HS-5 (cell line): ENCODE data around the gene CCDC181.

Source experiments
- DNase-seq: peaks from one replicate; pipeline ENCODE4 v3.0.0-alpha.2; 2012; ENCODE audit warnings: low read depth

CCDC181 gene

GRCh38 chr1:169395955-169396354, 31.3 kb downstream of the CCDC181 start:
- DNase-seq: no peak

DNA sequence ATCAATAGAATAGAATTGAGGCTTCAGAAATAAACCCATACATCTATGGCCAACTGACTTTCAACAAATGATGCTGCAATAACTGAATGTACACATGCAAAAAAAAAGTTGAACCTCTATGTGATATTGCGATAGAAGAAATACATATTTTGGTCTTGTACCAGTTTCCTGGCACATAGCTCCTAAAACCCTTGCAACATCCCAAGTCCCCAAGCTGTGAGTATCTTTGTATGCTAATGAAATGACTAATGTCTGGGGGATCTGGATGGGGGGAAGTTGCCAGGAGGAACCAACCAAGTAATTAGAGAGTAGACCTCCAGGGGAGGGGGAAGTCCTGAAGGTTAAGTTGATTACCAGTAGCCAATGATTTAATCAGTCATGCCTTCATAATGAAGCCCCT, 34.9 kb downstream of the CCDC181 start:
- DNase-seq: no peak

GRCh38 chr1:169390303-169390702, 37.0 kb downstream of the CCDC181 start:
- no peak for DNase-seq

DNA sequence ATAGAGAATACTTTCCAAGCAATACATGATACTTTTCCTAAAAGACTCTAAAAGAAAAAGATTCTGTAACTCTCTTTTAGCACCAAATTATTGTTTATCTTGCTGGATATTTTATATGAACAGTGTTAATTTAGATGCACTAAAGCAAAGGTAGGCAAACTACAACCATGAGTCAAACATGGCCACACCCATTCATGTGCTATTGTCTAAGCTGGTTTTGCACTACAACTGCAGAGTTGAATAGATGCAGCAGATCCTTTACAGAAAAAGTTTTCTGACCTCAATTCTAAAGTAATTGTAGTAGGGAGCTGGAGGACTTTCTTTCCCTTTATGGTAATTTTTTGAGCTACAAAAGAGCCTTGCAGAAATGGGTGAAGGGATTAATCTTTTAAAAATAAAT, 39.9 kb downstream of the CCDC181 start:
- DNase-seq: no peak

DNA sequence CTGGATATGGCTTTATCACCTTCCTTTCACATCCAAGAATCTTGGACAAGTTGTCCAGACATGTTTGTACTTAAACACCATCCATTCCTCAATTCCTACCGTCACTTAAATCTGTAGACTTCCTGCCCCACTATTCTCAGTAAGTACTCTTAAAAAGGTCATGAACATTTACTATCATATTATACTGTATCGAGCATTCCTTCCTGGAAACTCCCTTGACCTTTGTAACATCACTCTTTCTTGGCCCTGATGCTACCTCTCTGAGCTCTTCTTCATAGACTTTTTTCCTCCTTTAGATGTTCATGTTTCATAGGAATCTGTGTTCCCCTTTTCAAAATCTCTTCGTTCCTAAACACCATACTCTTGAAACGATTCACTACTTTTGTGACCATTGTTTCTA, 43.8 kb downstream of the CCDC181 start:
- no peak for DNase-seq

- no peak for DNase-seq
These were observed 46.1 kb downstream of the CCDC181 start for GRCh38 chr1:169381162-169381561.

GRCh38 chr1:169371404-169371803, 55.9 kb downstream of the CCDC181 start:
- no peak for DNase-seq

GRCh38 chr1:169368406-169368769, 58.9 kb downstream of the CCDC181 start:
- DNase-seq: no peak

DNA sequence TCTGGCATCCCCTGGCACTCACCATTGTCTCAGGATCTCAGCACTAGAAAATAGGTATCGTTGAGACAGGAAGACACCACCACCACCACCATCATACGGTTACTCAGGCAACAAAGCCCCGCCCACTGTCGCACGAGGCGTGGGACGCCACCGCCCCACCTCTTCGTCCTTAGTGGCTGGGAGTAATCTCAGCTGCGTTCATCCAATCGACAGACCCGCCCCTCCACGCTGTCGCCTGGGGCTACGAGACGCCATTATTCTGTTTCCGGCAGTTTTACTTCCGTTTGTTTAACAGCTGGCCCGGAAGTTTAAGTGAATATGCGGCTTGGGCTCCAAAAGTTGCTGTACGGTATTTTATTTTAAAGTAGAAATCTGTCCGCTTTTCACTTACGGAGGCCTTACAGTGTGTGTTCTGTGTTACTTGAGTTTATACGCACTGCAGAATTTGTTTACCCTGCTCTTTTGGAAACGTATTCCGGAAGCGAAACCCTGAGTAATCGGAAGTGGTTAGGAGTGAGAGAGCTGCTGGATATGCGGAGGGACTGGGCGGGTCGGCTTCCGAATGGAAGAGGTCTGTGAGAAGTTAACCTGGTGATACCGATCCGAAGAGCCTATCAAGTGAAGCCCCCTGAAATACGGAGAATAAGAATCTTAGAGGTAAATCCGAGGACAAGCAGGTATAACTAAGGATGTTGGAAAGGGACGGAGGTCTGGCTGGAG, 59.4 kb downstream of the CCDC181 start, which contains the start of the genes BLZF1 and NME7:
Gene BLZF1 (plus strand): TSS at position 510 of the 720 bp plus-strand sequence. CDS start 1,328 bp downstream, outside the sequence.
Gene NME7 (minus strand): TSS at position 112 of the 720 bp plus-strand sequence. CDS start 87 bp downstream, at position 25.
- peak; percentile 93 for DNase-seq

- no peak for DNase-seq
These were observed 60.1 kb downstream of the CCDC181 start for GRCh38 chr1:169367096-169367685.

DNA sequence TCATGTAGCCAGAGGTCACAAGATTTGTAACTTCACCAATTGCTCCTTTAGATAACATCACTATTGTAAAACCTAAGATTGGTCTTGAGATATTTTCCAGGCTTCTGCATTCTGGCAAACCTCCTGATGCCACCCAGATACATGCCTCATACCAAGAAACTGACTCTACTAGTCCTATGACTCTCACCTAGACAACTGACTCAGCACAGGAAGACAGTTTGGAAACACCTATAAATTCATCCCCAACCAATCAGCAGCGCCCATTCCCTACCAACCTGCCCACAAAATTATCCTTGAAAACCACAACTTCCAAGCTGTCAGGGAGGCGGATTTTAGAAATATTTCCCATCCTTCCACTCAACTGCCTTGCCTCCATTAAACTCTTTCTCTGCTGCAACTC, 62.3 kb downstream of the CCDC181 start:
- no peak for DNase-seq

DNA sequence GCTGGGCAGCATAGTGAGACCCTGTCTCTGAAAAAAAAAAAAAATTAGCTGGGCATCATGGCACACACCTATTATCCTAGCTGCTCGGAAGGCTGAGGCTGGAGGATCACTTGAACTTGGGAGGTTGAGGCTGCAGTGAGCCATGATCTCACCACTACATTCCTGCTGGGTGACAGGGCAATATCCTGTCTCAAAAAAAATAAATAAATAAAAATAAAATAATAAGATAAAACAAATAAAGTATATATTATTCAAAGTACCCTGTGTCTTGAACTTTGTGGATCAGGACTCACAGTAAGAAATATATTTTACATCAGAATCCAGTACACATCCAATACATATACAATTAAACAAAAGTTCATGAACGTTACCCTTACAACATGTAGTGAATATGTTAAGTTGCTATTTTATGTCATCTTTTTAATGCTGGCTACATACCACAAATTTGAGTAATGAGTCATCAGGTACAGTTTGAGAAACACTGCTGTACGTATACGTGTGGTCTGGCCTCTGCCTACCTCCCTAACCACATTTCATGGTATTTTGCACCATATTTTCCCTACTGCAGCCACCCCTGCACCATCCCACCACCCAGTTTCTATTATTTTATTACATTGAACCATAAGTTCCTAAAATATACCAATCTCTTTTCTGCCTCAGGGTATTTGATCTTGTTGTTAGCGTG, 64.1 kb downstream of the CCDC181 start:
- peak; percentile 86 for DNase-seq

DNA sequence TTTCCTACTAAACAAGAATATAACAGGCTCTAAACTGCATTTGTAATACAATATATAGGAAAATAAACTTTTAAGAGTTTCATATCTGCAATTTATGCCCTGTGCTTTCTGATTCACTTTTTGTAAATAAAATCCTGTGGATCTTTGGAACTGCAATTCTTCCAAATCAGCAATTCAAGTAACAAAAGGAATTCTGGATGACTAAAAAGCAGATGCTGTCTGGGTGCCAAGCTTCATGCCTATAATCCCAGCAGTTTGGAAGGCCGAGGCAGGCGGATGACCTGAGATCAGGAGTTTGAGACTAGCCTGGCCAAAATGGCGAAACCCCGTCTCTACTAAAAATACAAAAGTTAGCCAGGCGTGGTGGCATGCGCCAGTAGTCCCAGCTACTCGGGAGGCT, 66.0 kb downstream of the CCDC181 start:
- no peak for DNase-seq

- no peak for DNase-seq
These were observed 66.9 kb downstream of the CCDC181 start for GRCh38 chr1:169360415-169360814.

- DNase-seq: no peak
These were observed 78.8 kb downstream of the CCDC181 start for GRCh38 chr1:169348383-169349036.

DNA sequence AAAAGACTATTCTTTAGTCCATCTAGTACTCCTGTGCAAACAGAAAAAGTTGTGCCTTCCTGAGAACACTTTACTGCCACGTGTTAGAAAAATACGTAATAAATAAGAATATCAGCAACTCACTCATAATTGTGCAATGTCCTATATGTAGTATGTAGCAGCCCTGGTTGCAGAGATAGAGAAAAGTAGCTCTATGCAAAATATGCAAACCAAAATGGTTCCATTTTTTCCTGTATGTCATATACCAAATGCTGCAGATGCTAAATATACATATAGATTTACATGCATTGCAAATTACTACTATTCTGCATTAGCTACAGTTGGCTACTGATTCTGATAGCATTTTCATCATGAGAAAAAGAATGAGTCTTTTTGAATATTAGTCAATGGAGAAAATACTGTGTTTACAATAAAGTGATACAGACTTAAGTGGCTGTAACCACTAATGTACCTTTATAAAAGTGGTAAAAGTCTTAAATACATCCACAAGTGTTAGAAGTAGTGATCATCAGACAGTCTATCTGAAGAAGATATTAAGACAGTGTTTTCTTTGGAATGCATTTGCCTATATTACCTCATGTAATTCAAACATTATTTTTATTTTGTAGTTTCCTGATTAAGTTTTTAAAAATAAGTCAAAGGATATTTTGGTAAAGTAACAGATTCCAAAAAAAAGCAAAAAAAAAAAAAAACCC, 79.4 kb downstream of the CCDC181 start:
- DNase-seq: no peak

DNA sequence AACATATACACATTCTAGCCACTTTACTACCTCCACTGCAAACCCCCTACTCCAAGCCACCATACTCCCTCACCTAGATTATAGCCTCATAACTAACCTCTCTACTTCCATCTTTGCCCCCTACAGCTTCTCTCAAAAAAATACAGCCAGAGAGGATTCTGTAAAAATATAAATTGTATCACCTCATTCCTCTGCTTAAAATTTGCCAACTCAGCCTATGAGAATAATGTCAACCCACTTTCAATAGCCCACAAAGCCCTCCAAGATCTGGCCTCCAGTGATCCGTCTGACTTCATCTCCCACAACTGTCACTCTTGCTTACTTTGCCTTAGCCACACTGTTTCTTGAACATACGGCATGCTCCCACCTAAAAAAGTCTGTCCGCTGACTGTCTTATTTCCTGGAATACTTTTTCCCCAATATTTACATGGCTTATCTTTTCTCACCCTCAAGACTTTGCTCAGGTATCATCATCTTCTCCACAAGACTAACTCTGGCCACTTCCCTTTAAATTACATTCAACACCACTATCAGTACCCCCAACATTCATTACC, 81.2 kb downstream of the CCDC181 start:
- DNase-seq: no peak

- no peak for DNase-seq
These were observed 81.8 kb downstream of the CCDC181 start for GRCh38 chr1:169345511-169345910.
